ENCODE measurements around the gene GZMM. TPM values are rescaled to one million over a fixed set of nuclear protein-coding genes. Genes with fewer than 3 reads are reported as not detected.

GZMM gene
- total and polyA plus RNA-seq, 10 donors = 3.9 to 19.5 (median 14.9) TPM

DNA sequence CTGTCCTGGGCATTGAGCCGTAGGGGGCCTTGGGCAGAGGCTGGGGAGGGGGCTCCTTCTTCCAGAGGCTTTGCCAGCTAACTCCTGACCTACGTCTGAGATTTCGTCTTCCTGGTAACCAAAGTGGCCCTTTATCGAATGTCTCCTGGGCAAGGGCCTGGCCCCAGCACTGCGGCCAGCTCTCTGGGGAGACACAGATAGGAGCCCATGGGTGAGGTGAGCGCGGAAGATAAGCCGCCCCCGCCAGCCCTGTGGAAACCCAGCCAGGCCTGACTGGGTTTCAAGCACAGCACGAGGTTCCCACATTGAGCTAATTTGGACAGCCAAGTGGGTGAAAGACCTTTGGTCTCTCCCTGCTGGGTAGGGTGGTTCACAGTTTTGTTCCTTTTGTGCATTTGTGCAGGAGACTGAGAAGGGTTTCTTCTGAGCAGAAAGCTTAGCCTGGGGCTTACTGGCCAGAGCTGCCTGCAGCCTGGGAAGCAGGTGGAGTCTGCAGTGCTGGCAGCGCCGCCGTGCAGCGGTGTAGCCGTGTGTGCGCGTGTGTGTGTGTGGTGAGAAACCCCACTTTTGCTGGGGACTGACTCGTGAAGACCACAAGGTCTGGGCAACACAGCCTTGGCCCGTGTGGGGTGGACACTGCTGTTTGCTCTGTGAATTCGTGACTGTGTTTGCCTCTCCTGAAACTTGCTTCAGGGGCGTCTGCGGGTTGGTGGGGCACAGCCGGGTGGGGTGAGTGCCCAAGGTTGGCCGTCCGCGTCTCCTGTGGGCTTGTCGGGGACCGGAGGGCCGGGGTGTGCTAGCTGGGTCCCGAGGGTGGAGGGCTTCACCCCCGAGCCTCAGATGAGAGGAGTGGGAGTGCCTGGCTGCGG is 31.0 kb downstream of the GZMM start:
- Histone ChIP-seq H3K9me3 (no peaks in the 10 kb centered on the region), H3K4me3 (peak overlapping the region in 4 of 8 donors; percentile 10 to 92 (median 46)), H3K4me1 (peaks cover 30 to 86% (median 59%) of the 10 kb centered on the region in 6 donors), H3K27ac (peak overlapping the region in 5 of 8 donors; percentile 4 to 97 (median 9)), H3K36me3 (peaks cover 0 to 37% (median 19%) of the 10 kb centered on the region in 6 donors), H3K27me3 (replicated peaks in 1 of 7) (no peaks in the 10 kb centered on the region)
- intact Hi-C loops (cut with DNase I; ENCODE audit: low total_unique reads) = loop anchor here (5.0 kb wide), 1 partner anchor 43 kb away; the partner anchor contains the start of gene CDC34
- 50 to 63% (median 59%) methylated on average over 23 to 32 of the region's 32 CpGs for WGBS, 5 donors
- no peak for DNase-seq
- no peak for TF ChIP-seq POLR2A (IDR thresholded peaks at IDR 0.05)
- TF ChIP-seq POLR2AphosphoS5 (IDR thresholded peaks at IDR 0.05) = peak in 1 of 3 donors; percentile 43

GRCh38 chr19:575527-576506 is 32.0 kb downstream of the GZMM start:
- DNase-seq = no peak
- TF ChIP-seq POLR2AphosphoS5 (IDR thresholded peaks at IDR 0.05) (peak in 1 of 3 donors; percentile 34), POLR2A (IDR thresholded peaks at IDR 0.05) (no peak)
- Histone ChIP-seq H3K27ac (peak overlapping the region in 2 of 8 donors; percentile 48 to 97), H3K4me1 (peaks cover 30 to 84% (median 58%) of the 10 kb centered on the region in 6 donors), H3K9me3 (no peaks in the 10 kb centered on the region), H3K27me3 (replicated peaks in 1 of 7) (no peaks in the 10 kb centered on the region), H3K36me3 (peaks cover 3 to 46% (median 27%) of the 10 kb centered on the region in 6 donors), H3K4me3 (peak overlapping the region in 3 of 8 donors; percentile 11 to 92 (median 81))
- intact Hi-C loops (cut with DNase I; ENCODE audit: low total_unique reads) = no loop called here
- WGBS, 5 donors = 73 to 88% (median 75%) methylated on average over 22 to 38 of the region's 38 CpGs

DNA sequence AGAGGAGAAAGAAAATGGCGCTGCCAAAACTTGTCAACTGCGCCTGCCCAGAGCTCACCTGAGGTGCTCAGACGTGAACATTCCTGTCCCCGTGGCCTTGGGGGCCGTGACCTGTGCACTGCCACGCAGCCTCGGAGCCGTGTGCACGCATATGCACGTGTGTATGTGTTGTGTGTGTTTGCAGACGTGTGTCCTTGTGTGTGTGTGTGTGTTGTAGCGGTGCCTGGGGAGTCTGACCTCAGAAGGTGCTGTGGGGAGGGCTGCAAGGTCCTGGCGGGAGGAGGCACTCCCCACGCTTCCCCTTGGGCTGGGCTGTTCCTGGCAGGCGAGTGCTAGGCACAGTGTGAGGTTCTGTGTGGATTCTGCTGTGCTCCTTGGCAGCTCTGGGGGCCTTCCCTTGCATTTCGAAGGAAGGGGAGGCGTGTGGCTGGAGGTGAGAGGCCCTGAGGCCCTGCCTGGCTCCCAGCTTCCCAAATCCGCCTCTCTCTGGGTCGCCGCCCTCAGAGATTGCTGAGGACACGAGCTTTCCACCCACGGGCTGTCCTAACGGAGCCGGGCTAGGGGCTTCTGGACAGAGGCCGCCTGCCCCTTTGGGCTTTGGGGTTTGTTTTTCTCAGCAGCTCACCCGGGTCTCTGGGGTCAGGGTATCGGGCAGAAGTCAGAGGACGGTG is 33.0 kb downstream of the GZMM start:
- Histone ChIP-seq H3K27me3 (replicated peaks in 1 of 7) (no peaks in the 10 kb centered on the region), H3K4me1 (peaks cover 30 to 73% (median 51%) of the 10 kb centered on the region in 6 donors), H3K9me3 (no peaks in the 10 kb centered on the region), H3K4me3 (no peak overlapping the region), H3K36me3 (peaks cover 6 to 57% (median 36%) of the 10 kb centered on the region in 6 donors), H3K27ac (no peak overlapping the region)
- 75 to 85% (median 83%) methylated on average over 17 to 28 of the region's 28 CpGs for WGBS, 5 donors
- intact Hi-C loops (cut with DNase I; ENCODE audit: low total_unique reads) = no loop called here
- no peak for DNase-seq
- TF ChIP-seq CTCF (IDR thresholded peaks at IDR 0.05 in 8 of 11, conservative IDR thresholded peaks at IDR 0.05 in 3 of 11) (no peak), POLR2AphosphoS5 (IDR thresholded peaks at IDR 0.05) (peak in 1 of 3 donors; percentile 32), POLR2A (IDR thresholded peaks at IDR 0.05) (no peak)

- H3K9me3 ChIP-seq = no peaks in the 10 kb centered on the region
- H3K4me1 ChIP-seq = peaks cover 30 to 71% (median 51%) of the 10 kb centered on the region in 6 donors
- no peak overlapping the region for H3K4me3 ChIP-seq
- intact Hi-C loops (cut with DNase I; ENCODE audit: low total_unique reads) = no loop called here
- H3K27me3 ChIP-seq (replicated peaks in 1 of 7) = no peaks in the 10 kb centered on the region
- peaks cover 6 to 65% (median 44%) of the 10 kb centered on the region in 6 donors for H3K36me3 ChIP-seq
- no peak overlapping the region for H3K27ac ChIP-seq
- WGBS, 5 donors = 86 to 90% (median 88%) methylated on average over 41 to 66 of the region's 66 CpGs
- DNase-seq = no peak
- TF ChIP-seq POLR2AphosphoS5 (IDR thresholded peaks at IDR 0.05) (peak in 1 of 3 donors; percentile 31), POLR2A (IDR thresholded peaks at IDR 0.05) (no peak)
Observed at GRCh38 chr19:577439-578392, 33.9 kb downstream of the GZMM start.

Measured in spleen (tissue), 11 donors.